SK-N-SH treated with all-trans-retinoic acid at 6 μM for 48 hours (cell line): Measurements from ENCODE around the gene LAX1.
"Not testable (repeated sequence)": the region's sequence is repeated elsewhere in the genome, so short reads cannot be mapped to it uniquely, and the experiment has no call there.

Source experiments
- ATAC-seq: fragments of 200-7000 bp; cut with Tn5 transposase; 3 replicates; pipeline ENCODE4 v1.9.1; 2020; ENCODE audit warnings: mild to moderate bottlenecking, moderate library complexity
- BACH2 ChIP-seq: fragments of 250-450 bp; sonication (Bioruptor Pico); IDR thresholded peaks from 2 replicates; pipeline ENCODE4 v1.9.0; 2021; ENCODE audit warnings: mild to moderate bottlenecking, borderline replicate concordance
- CREB5 ChIP-seq: fragments of 250-450 bp; sonication (Bioruptor Pico); IDR thresholded peaks from 2 replicates; pipeline ENCODE4 v1.5.1; 2020; ENCODE audit warnings: low read depth, mild to moderate bottlenecking, moderate library complexity
- CSDC2 ChIP-seq: fragments of 250-450 bp; sonication (Bioruptor Pico); IDR thresholded peaks from 2 replicates; pipeline ENCODE4 v1.5.0; 2020; ENCODE audit warnings: mild to moderate bottlenecking, moderate library complexity
- CSRNP3 ChIP-seq: fragments of 250-450 bp; sonication (Bioruptor Pico); IDR thresholded peaks from 2 replicates; pipeline ENCODE4 v1.5.1; 2021; ENCODE audit warnings: mild to moderate bottlenecking, moderate library complexity
- ESRRG ChIP-seq: fragments of 250-450 bp; sonication (Bioruptor Pico); IDR thresholded peaks from 2 replicates; pipeline ENCODE4 v1.6.1; 2021; ENCODE audit warnings: mild to moderate bottlenecking
- GLIS3 ChIP-seq: fragments of 250-450 bp; sonication (Bioruptor Pico); IDR thresholded peaks from 2 replicates; pipeline ENCODE4 v1.5.0; 2020; ENCODE audit warnings: mild to moderate bottlenecking, moderate library complexity
- ISL1 ChIP-seq: fragments of 250-450 bp; sonication (Bioruptor Pico); IDR thresholded peaks from 2 replicates; pipeline ENCODE4 v2.1.2; 2022; ENCODE audit warnings: mild to moderate bottlenecking, moderate library complexity
- PATZ1 ChIP-seq: fragments of 250-450 bp; sonication (Bioruptor Pico); IDR thresholded peaks from 2 replicates; pipeline ENCODE4 v1.8.0; 2020; ENCODE audit warnings: mild to moderate bottlenecking, moderate library complexity, borderline replicate concordance
- POU6F1 ChIP-seq: fragments of 250-450 bp; sonication (Bioruptor Pico); IDR thresholded peaks from 2 replicates; pipeline ENCODE4 v1.8.0; 2021; ENCODE audit warnings: low read depth, mild to moderate bottlenecking, moderate library complexity, borderline replicate concordance
- PPARA ChIP-seq: fragments of 250-450 bp; sonication (Bioruptor Pico); IDR thresholded peaks from 2 replicates; pipeline ENCODE4 v1.5.0; 2020; ENCODE audit warnings: mild to moderate bottlenecking, borderline replicate concordance
- RARB ChIP-seq: fragments of 250-450 bp; sonication (Bioruptor Pico); IDR thresholded peaks from 2 replicates; pipeline ENCODE4 v1.8.0; 2021; ENCODE audit warnings: mild to moderate bottlenecking, moderate library complexity
- SNAI2 ChIP-seq: fragments of 250-450 bp; sonication (Bioruptor Pico); IDR thresholded peaks from 2 replicates; pipeline ENCODE4 v1.5.0; 2020; ENCODE audit warnings: mild to moderate bottlenecking, moderate library complexity
- TCF4 ChIP-seq: fragments of 250-450 bp; sonication (Bioruptor Pico); IDR thresholded peaks from 2 replicates; pipeline ENCODE4 v1.8.0; 2021; ENCODE audit warnings: mild to moderate bottlenecking, moderate library complexity, borderline replicate concordance
- TOX ChIP-seq: fragments of 250-450 bp; sonication (Bioruptor Pico); IDR thresholded peaks from 2 replicates; pipeline ENCODE4 v1.8.0; 2021; ENCODE audit warnings: mild to moderate bottlenecking, moderate library complexity, borderline replicate concordance
- TSHZ2 ChIP-seq: fragments of 250-450 bp; sonication (Bioruptor Pico); IDR thresholded peaks from 2 replicates; pipeline ENCODE4 v1.5.0; 2020; ENCODE audit warnings: mild to moderate bottlenecking, moderate library complexity
- ZC3H10 ChIP-seq: fragments of 250-450 bp; sonication (Bioruptor Pico); IDR thresholded peaks from 2 replicates; pipeline ENCODE4 v1.5.1; 2021; ENCODE audit warnings: mild to moderate bottlenecking, moderate library complexity
- ZFP3 ChIP-seq: fragments of 250-450 bp; sonication (Bioruptor Pico); IDR thresholded peaks from 2 replicates; pipeline ENCODE4 v1.5.0; 2020; ENCODE audit warnings: mild to moderate bottlenecking, moderate library complexity
- ZFP30 ChIP-seq: fragments of 450-650 bp; formaldehyde crosslinking; IDR thresholded peaks from 2 replicates; pipeline ENCODE4 v1.5.0; 2022; ENCODE audit warnings: mild to moderate bottlenecking, moderate library complexity
- ZNF565 ChIP-seq: fragments of 450-650 bp; formaldehyde crosslinking; conservative IDR thresholded peaks from 2 replicates; pipeline ENCODE4 v1.5.0; 2020; ENCODE audit warnings: low read depth, mild to moderate bottlenecking, moderate library complexity
- ZNF70 ChIP-seq: fragments of 450-650 bp; formaldehyde crosslinking; IDR thresholded peaks from 2 replicates; pipeline ENCODE4 v1.5.0; 2020; ENCODE audit warnings: mild to moderate bottlenecking, moderate library complexity
- ZNF8 ChIP-seq: fragments of 450-650 bp; formaldehyde crosslinking; IDR thresholded peaks from 2 replicates; pipeline ENCODE4 v1.5.0; 2020; ENCODE audit warnings: mild to moderate bottlenecking, moderate library complexity

Gene LAX1

GRCh38 chr1:203760506-203760905 is 4.5 kb upstream of the LAX1 start:
- TF ChIP-seq CSDC2 (CRISPR knock-in tag) (no peak), ESRRG (no peak), ZFP30 (CRISPR knock-in tag) (no peak), PPARA (CRISPR knock-in tag) (no peak)
- ATAC-seq, result no peak

- ATAC-seq, result not testable (repeated sequence)
These were observed 3.0 kb upstream of the LAX1 start for GRCh38 chr1:203761958-203762357.

GRCh38 chr1:203763505-203763904 is 1.5 kb upstream of the LAX1 start:
- no peak for ATAC-seq
- TF ChIP-seq ZNF8 (CRISPR knock-in tag) (no peak), ZNF565 (CRISPR knock-in tag) (no peak), ESRRG (no peak), CSDC2 (CRISPR knock-in tag) (no peak), ISL1 (CRISPR knock-in tag) (no peak), POU6F1 (CRISPR knock-in tag) (no peak), TSHZ2 (CRISPR knock-in tag) (no peak), TCF4 (no peak), ZFP3 (no peak), RARB (no peak), PATZ1 (no peak), ZFP30 (CRISPR knock-in tag) (no peak), CREB5 (CRISPR knock-in tag) (no peak), GLIS3 (no peak), BACH2 (CRISPR knock-in tag) (no peak), SNAI2 (CRISPR knock-in tag) (no peak)

GRCh38 chr1:203764105-203765028 is 616 bp upstream of the LAX1 start:
- ATAC-seq, result no peak

More at GRCh38 chr1:203764105-203765028, 616 bp upstream of the LAX1 start:
- TF ChIP-seq RARB (no peak), BACH2 (CRISPR knock-in tag) (no peak), CSRNP3 (CRISPR knock-in tag) (no peak), PATZ1 (no peak), GLIS3 (no peak), SNAI2 (CRISPR knock-in tag) (no peak), TOX (CRISPR knock-in tag) (no peak), PPARA (CRISPR knock-in tag) (no peak), ESRRG (no peak), POU6F1 (CRISPR knock-in tag) (no peak), ZFP3 (no peak), CSDC2 (CRISPR knock-in tag) (no peak), ISL1 (CRISPR knock-in tag) (no peak), ZNF565 (CRISPR knock-in tag) (no peak), ZNF70 (CRISPR knock-in tag) (no peak), ZC3H10 (no peak), ZNF8 (CRISPR knock-in tag) (no peak)
- TF ChIP-seq, all 23 proteins: peak for 0
